HL-60/S4 treated with retinoic acid at 250 ng/mL for 4 days and 3 days (cell line): ENCODE measurements around the gene SNX10.

ENCODE experiments used
- in situ Hi-C: fragments of 300-500 bp; cut with MboI; formaldehyde crosslinking; loops from 2 replicates; pipeline ENCODE4 v1.7.0; 2022; ENCODE audit warnings: low sequenced_read_pairs

The SNX10 gene

DNA sequence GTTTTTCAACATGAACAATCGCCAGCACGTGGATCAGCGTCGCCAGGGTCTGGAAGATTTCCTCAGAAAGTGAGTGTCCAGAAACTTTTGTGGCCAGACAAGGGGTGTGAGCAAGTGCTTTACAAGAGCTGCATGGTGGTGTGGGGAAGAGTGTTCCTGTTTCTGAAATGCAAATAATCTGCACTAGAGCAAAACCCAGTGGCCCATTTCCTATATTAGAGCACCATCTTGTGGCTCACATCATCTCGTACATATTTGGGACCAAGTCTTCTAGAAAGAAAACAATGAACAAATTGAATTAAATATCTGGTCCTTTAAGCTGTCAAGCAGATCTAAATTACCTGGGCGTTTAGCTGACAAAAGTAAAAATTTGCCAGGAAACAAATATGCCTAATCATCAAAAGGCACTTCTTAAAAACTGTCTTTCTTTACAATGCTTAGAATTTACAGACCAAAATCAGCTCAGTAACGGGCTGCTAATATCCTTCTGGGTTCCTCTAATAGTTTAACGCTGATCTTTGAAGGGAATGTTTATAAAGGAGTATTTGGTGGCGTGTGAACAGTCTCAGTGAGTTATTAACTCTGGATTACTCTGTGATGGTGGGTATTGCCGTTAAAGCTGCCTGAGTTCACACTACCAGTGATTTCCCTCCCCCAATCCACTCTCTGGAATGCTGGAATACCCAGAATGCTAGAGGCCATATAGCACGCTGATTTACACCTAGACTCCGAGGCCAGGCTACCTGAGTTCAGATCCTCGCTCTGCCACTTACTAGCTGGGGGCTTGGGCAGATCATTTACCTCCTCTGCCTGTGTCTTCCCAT is 73.6 kb downstream of the SNX10 start:
- in situ Hi-C loops = loop anchor here (10.0 kb wide), 1 partner anchor 470 kb away; no protein-coding TSS in a partner anchor

DNA sequence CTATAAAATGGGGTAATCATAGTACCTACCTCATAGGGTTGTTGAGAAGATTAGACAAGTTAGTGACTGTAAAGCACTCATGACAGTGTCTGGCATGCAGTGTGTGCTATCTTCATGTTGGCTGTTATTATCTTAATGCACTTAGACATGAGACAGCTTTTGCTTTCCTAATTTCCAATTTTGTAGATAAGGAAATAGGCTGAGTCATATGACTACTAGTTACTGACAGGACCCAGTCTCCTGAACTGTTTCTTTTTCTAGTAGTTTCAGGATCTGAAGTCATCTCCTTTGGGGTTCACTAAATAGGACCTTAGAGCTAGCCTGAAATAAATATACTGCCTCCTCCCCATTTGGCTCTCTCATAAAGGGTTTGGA is 74.2 kb downstream of the SNX10 start:
- in situ Hi-C loops = loop anchor here (10.0 kb wide), 1 partner anchor 471 kb away; no protein-coding TSS in a partner anchor

DNA sequence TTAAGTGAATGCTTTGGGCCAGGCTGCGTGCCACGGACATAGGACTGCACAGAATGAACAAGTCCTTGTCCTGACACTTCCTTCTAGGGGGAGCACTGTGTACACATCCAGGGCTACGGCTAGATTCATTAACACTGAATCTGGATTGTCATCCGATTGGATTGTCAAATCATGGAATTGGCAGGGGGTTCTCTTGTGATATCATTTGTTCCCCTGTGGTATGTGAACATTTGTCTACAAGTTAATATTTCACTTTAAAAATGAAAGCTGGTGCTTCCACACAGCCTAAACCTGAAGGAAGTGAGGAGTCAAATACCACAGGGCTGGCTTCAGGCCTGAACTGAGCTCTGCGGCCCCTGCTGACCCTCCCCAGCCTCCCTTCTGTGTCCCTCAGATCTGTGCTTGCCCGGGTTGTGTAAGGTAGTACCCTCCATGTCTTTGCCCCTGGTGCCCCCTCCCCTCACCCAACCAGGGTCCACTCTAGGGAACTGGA is 75.6 kb downstream of the SNX10 start:
- in situ Hi-C loops = loop anchor here (10.0 kb wide), 1 partner anchor 472 kb away; no protein-coding TSS in a partner anchor

DNA sequence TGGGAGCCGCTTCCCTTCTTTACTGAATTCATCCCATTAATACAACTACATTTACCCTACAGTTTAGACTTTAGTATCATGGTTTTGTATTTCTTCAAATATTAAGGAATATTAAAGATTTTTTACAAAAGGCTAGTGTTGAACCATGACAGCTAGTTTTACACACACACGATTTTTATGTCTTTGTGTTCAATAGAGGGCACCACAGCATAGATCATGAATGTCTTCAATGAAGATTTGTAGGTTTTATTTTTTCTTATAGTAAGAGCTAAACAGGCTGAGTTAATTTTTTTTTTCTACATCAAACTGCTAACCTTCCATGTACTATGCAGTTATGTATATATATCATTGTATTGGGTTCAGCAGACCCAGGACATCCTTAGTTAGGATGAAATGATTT is 76.9 kb downstream of the SNX10 start:
- in situ Hi-C loops = loop anchor here (10.0 kb wide), 1 partner anchor 474 kb away; no protein-coding TSS in a partner anchor

DNA sequence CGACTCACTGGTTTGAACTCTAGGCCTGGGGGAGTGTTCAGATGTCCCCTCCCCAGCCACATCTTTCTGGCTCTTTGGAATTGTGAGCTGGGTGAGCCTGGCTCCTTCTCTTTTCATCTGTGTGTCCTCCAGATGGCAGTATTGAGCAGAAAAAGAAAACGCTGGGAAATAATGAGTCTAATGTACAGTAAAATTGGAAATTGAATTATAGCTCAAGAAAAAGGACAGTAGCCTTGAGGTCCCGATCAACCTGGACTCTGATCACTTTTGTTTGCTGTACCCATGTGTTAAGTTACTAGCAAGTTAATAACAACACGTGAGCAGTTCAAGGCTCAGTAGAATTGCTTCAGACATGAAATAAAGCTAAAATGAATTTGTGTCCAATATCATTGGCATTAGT is 77.9 kb downstream of the SNX10 start:
- in situ Hi-C loops = loop anchor here (10.0 kb wide), 1 partner anchor 475 kb away; no protein-coding TSS in a partner anchor

DNA sequence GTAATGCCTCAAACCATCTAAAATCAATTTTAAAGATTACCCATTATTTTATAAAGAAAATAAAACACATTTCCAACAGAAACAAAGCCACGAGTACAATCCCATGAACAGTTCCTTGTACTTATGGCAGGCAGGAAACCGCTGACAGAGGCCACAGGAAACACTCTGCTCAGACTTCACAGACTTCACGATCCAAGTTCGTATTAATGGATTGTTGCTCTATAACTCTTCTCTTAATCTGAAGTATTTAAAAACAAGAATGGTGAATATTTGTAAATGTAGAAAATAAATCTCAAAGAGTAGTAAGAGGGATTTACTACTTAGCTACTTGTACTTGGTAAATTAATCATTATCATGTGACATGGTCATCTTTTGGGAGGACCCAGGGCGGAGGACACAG is 78.3 kb downstream of the SNX10 start:
- in situ Hi-C loops = loop anchor here (10.0 kb wide), 1 partner anchor 285 kb away; no protein-coding TSS in a partner anchor

DNA sequence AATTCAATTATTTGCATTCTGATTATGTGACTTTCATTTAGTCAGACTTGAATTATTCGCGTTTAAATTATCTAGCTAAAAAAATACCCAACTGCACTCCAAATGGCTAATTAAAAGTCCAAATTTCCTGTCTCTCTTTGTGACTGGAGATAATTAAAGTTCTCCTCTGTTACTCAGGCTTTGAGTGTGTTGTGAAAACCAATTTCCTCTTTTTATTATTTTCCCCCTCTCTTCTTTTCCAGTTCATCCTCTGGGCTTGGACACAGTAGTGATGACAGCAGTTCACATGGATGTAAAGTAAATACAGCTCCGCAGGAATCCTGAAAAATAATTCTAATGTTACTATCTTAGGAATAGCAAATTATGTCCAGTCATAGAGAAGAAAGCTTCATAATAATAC is 80.6 kb downstream of the SNX10 start:
- in situ Hi-C loops = loop anchor here (10.0 kb wide), 1 partner anchor 283 kb away; no protein-coding TSS in a partner anchor

DNA sequence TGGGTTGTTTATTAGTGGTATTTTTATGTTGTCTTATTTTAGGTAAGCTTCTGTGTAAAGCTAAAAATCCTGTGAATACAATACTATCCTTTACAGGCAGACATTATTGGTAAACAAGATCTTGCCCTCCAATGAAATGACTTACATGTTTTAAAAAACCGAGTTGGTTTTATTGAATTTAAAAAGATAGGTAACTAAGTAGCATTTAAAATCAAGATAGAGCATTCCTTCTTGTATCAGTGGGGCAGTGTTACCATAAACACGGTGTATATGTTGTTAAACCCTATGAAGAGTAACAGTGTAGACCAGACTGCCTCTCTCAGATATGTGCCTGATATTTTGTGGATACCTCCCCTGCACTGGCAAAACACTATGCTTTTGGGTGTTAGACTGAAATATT is 81.0 kb downstream of the SNX10 start:
- in situ Hi-C loops = loop anchor here (10.0 kb wide), 1 partner anchor 282 kb away; no protein-coding TSS in a partner anchor

DNA sequence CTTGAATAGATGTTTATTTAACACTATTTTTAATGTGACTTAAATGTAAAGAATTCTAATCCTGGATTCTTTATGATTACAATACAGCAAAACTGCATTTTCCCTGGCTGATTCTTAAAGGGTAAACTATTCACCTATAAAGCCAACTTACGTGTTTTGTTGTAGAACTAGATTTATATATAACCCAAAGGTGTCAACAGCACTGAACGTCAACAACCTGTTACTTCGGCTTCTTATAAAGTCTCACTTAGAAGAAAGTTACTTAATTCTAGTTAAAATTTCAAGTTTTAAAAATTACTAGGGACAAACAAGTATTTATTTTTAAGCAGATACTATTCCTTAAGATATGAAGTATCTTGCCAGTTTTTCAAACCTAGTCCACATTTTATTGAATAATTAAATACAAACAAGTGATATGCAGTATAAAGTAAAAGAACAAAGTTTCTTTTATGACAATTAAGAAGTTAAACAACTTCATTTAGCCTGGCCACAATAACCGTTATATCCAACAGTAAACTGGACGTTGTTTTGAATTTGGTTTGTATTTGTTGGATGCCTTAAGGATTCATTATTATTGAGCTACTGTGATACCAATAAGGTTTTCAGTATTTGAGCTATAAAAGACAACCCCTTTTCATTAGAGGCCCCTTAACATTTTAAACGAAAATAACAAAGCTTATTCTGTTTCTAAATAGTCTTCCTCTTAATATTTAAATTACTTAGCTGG is 83.1 kb downstream of the SNX10 start:
- in situ Hi-C loops = loop anchor here (10.0 kb wide), 1 partner anchor 280 kb away; no protein-coding TSS in a partner anchor

DNA sequence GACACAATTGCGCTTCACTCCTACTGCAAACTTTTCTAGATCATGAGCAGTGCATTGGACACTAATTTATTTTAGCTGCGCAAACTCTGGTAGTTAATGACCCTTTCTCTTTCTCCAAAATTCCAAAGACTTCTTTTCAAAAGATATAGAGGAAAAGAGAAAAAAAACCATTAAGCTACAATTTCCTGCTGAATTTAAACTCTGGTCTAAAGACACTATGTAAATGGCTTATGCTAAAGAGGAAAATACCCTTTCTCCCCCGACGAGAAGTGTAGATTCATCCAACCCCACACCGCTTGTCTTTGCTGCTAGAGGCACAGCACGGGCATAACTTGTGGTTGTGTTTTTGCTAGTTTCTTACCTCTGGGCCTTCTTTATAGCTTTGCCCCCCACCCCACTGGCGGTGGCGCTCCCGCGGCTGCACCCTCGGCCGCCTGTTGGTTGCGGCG is 84.1 kb downstream of the SNX10 start:
- in situ Hi-C loops = loop anchor here (10.0 kb wide), 1 partner anchor 279 kb away; no protein-coding TSS in a partner anchor

DNA sequence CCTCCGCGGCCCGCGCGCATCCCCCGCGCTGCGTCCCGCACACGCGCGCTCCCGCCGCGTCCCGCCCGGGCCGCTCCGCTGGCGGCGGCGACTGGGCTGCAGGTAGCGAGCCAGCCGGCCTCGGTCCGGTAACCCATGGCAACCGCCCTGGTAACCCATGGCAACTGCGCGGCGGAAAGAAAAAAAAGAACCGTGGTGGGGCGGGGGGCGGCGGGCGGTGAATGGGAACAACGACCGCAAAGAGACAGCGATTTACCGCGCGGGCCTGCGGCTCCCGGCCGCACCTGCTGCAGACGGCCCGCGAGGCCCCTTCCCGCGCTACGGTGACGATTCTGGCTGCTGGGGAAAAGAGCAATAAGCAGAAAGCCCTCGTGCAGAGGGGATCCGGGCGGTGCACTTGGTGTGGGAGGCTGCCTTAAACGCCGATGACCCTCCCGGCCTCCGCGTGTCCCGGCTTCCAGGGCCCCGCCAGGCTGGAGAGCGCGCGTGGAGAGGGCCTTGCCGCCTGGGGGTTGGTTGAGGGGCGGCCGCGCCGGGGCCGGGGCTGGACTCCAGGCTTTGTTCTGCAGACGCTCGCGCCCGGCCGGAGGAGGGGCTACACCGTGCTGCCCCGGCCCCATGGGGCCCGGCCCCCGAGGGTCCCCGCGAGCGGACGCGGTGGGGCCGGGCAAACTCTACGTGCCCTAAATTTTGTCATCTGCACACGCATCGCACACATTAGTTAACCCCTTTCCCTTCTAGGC is 84.7 kb downstream of the SNX10 start:
- in situ Hi-C loops = loop anchor here (10.0 kb wide), 1 partner anchor 278 kb away; no protein-coding TSS in a partner anchor

DNA sequence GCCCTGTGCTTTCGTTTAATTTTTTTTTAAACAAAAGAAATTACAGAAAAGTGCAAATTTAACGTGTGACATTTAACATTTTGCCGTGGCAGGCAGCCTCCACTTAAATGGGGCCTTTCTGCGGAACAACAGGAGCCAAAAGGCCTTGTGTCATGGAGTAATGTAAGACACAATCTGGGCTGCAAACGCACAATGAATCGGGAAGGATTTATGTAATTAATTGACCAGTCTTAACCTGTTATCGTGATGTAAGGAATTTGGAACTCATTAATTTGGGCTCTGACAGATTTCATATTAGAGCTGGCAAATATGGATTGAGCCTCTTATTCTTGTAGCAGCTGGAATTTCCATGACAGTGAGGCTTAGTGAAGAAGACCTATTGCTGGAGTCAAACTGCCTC is 86.4 kb downstream of the SNX10 start:
- in situ Hi-C loops = loop anchor here (10.0 kb wide), 1 partner anchor 277 kb away; no protein-coding TSS in a partner anchor

DNA sequence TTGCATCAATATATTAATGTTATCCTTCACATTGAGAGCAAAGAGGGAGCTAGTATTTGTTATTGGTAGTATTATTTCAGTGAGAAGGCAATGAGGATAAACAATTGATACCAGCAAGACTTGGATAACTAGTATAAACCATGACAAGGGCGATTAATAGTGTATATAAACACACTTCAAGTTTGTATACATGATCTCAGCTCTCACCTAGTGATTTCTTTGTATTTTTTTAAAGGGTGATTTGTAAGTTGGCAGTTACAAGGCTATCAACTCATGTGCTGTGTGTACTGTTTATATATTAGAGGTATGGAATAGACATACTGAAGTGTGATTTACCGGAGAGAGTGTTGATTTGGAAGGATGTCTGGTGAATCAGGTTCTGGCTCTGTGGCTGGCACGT is 88.0 kb downstream of the SNX10 start:
- in situ Hi-C loops = loop anchor here (10.0 kb wide), 1 partner anchor 275 kb away; no protein-coding TSS in a partner anchor

DNA sequence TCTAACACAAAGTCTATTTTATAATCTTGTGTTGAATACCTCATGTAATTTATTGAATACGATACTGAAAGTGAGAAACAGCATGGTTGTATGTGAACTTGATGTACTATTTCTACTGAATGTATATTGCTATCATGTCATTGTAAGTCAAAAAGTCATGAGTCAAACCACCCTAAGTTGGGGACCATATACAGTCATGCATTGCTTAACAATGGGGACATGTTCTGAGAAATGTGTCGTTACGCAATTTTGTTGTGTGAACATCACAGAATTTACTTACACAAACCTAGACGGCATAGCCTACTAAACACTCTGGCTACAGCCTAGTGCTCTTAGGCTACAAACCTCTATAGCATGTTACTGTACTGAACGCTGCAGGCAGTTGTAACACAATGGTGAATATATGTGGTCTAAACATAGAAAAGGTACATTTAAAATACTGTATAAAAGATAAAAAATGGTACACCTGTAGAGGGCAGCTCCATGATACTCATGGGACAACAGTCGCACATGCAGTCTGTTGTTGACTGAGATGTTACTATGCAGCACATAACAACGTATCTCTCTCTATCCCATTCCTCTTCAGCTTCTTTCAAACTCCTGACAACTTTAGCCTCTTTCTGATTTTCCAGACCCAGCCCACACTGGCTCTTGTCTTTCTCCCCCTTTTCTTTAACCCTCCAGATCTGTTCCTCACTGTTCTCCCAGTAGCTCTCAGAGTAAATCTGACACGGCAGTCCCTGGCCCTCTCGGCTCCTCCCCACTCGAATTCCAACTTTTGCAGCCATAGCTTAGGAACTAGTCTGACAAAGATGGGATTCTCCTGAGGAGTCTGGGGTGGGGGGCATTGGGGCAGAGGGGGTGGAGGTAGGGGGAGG is 90.1 kb downstream of the SNX10 start:
- in situ Hi-C loops = no loop called here

DNA sequence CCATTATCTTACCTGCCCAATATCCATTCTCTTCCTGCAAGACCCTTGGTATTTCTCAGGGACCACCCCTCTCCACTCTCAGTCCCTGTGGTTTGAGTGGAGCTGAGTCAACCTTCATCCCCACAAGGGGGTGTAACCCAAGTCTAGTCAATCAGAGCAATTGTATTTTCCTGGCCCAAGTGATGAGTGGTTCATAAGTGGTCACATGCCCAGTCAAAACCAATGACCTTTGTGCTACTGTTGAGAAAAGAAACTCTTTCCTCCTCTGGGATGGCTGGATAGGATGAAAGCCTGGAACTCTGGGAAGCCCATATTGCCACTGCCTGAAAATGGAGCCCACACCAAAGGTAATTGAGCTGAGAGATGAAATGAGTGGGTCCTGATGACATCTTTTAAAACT is 93.6 kb downstream of the SNX10 start:
- in situ Hi-C loops = no loop called here

DNA sequence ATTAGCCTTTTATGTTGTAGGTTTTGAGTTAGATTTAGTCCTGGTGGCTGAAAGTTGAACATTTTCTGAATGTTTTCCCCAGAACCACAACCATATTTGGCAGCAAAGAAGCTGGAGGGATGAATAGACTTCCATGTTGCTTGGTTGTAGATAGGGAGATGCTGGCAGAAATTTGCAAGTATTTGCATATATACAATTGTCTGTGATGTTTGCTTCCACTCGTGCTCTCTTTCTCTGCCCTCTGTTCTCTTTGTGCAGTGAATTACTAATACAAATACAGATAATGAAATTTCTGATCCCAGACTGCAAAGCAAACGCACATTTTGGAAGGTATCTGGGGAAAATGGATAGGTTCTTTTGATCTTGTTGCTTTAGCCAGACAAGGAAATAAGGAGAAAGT is 96.1 kb downstream of the SNX10 start:
- in situ Hi-C loops = no loop called here

DNA sequence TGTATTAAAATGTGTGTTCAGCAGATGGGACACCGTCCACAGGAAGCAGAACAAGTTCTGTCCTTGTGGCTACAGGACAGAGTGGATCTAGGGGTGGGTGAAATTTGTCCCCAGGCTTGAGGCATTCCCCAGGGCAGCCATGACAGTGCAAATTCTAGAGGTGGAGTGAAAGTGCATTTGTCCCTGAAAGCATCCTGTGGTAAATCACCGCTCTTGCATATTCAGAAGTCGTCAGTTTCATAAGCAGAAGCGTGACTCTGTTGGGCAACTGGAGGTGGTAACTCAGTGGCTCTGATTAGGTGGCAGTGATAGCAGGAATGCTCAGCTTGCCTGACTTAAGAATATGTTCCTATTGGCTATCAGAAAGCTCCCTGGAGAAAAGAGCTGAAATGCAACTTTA is 96.6 kb downstream of the SNX10 start:
- in situ Hi-C loops = no loop called here

DNA sequence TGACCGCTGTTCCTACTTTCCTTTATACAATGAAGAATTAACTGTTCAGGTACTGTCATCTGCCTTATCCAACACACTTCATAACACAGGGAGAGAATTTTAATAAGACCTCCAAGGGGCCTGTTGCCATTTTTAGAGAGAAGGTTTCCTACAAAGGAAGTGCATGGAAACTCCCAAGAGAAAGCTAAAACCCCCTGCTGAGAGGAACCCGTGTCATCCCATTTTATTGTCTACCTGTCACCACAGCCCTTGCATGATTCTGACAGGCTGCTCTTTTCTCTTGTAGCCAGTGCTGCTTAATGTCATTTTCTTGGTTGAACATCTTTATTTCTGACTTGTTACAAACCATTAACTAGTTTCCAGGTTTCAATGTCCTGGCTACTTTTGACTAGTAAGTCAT is 98.4 kb downstream of the SNX10 start:
- in situ Hi-C loops = no loop called here

DNA sequence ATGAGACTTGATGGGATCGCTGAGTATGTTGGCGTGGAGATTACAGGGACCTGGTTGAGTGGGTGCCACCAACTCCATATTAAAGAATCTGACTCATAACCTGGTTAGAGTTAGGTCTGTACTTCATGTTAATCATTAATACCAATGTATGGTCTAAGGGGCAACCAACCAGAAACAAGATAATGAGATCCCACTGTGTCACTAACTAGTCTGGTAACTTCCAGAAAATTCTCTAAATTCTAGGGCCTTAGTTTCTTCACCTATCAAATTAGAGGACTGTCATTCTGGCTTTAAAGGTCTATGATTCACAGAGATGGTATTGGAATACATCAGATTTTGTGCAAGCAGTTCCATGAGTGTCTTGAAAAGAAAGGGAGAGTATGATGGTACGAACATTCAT is 102.2 kb downstream of the SNX10 start:
- in situ Hi-C loops = no loop called here

DNA sequence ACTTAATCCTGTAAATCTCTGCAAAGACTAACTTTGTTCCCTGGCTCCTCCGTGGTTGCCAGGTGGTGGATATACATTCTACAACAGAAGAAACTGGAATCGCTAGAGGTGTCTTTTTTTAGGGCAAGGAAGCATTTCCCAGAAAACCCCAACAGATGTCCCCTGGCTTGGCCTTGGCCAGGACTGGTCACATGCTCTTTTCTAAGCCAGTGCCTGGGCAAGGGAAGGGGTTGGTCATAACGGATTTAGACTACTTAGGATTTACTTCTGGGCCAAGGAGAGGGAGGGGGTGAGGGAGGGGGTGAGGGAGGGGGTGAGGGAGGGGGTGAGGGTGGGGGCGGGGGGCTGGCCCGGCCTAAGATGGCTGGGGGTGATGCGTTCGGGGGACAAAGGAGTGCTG is 105.7 kb downstream of the SNX10 start:
- in situ Hi-C loops = no loop called here
